Mesothelial cell of epicardium (in vitro differentiated cells): ENCODE results near the gene ERICH6B. TPM values are rescaled to one million over a fixed set of nuclear protein-coding genes. Genes with fewer than 3 reads are reported as not detected.

Experiments
- DNase-seq, 2 experiments: peaks; one replicate each; pipeline ENCODE4 v3.0.0; 2021; ENCODE audit warnings: low spot score in 2 of 2; ENCODE audit not compliant: unreplicated experiment in 2 of 2
- H3K27ac Mint-ChIP-seq: 2 replicates; pipeline ENCODE4 v1.8.0; 2021; ENCODE audit warnings: mixed read lengths
- H3K27me3 Mint-ChIP-seq: 2 replicates; pipeline ENCODE4 v1.8.0; 2021; ENCODE audit warnings: low read depth, mixed read lengths
- H3K36me3 Mint-ChIP-seq: 2 replicates; pipeline ENCODE4 v1.8.0; 2021; ENCODE audit warnings: mixed read lengths
- H3K4me1 Mint-ChIP-seq: 2 replicates; pipeline ENCODE4 v1.8.0; 2021; ENCODE audit warnings: mixed read lengths
- H3K4me3 Mint-ChIP-seq: 2 replicates; pipeline ENCODE4 v1.8.0; 2021; ENCODE audit warnings: mild to moderate bottlenecking, moderate library complexity, mixed read lengths
- H3K9me3 Mint-ChIP-seq: 2 replicates; pipeline ENCODE4 v1.8.0; 2021; ENCODE audit warnings: mixed read lengths
- CTCF ChIP-seq: fragments of 200-600 bp; sonication (generic); IDR thresholded peaks from one replicate; pipeline ENCODE4 v1.5.0; 2021; ENCODE audit warnings: antibody characterized with exemption; ENCODE audit not compliant: unreplicated experiment
- total RNA-seq: library from RNA; stranded (reverse); gene quantifications from 3 replicates; pipeline ENCODE4 v1.2.1, GENCODE V29; 2021

The ERICH6B gene
- total RNA-seq, 1 donor from 2014 or later, result not detected

- Mint-ChIP-seq H3K4me3 (no peak overlapping the region), H3K9me3 (peaks cover 8% of the 10 kb centered on the region), H3K36me3 (no peaks in the 10 kb centered on the region), H3K27ac (no peak overlapping the region), H3K4me1 (no peaks in the 10 kb centered on the region), H3K27me3 (peaks cover 20% of the 10 kb centered on the region)
- no peak for DNase-seq
- no peak for TF ChIP-seq CTCF
Measured at GRCh38 chr13:45565331-45565730, 50.2 kb downstream of the ERICH6B start.

GRCh38 chr13:45564133-45564776 is 51.3 kb downstream of the ERICH6B start:
- Mint-ChIP-seq H3K27me3 (peaks cover 14% of the 10 kb centered on the region), H3K4me3 (no peak overlapping the region), H3K9me3 (peaks cover 8% of the 10 kb centered on the region), H3K27ac (no peak overlapping the region), H3K4me1 (no peaks in the 10 kb centered on the region), H3K36me3 (no peaks in the 10 kb centered on the region)
- no peak for DNase-seq
- TF ChIP-seq CTCF, result no peak

- no peaks in the 10 kb centered on the region for H3K4me1 Mint-ChIP-seq
- no peak overlapping the region for H3K4me3 Mint-ChIP-seq
- TF ChIP-seq CTCF, result no peak
- peaks cover 20% of the 10 kb centered on the region for H3K27me3 Mint-ChIP-seq
- DNase-seq, result no peak
- no peak overlapping the region for H3K27ac Mint-ChIP-seq
- H3K36me3 Mint-ChIP-seq, result no peaks in the 10 kb centered on the region
- H3K9me3 Mint-ChIP-seq, result peaks cover 14% of the 10 kb centered on the region
Measured at GRCh38 chr13:45554604-45555109, 60.9 kb downstream of the ERICH6B start.

- no peak for TF ChIP-seq CTCF
- no peak overlapping the region for H3K27ac Mint-ChIP-seq
- H3K36me3 Mint-ChIP-seq, result no peaks in the 10 kb centered on the region
- no peak overlapping the region for H3K4me3 Mint-ChIP-seq
- no peak for DNase-seq
- H3K4me1 Mint-ChIP-seq, result no peaks in the 10 kb centered on the region
- H3K9me3 Mint-ChIP-seq, result no peaks in the 10 kb centered on the region
- H3K27me3 Mint-ChIP-seq, result peaks cover 21% of the 10 kb centered on the region
Measured at GRCh38 chr13:45548281-45548680, 67.3 kb downstream of the ERICH6B start.

- TF ChIP-seq CTCF, result no peak
- Mint-ChIP-seq H3K4me3 (no peak overlapping the region), H3K4me1 (no peaks in the 10 kb centered on the region), H3K36me3 (no peaks in the 10 kb centered on the region), H3K27me3 (peaks cover 20% of the 10 kb centered on the region), H3K27ac (no peak overlapping the region), H3K9me3 (no peaks in the 10 kb centered on the region)
- DNase-seq, result no peak
Measured at GRCh38 chr13:45546410-45546765, 69.2 kb downstream of the ERICH6B start.
